B cell (primary cell): ENCODE measurements around the gene TMEM63A.

Source experiments
- EZH2 ChIP-seq: IDR thresholded peaks from 2 replicates; pipeline ENCODE4 v1.6.1; 2012; ENCODE audit warnings: borderline replicate concordance, low read depth, mild to moderate bottlenecking, moderate library complexity, low read length; ENCODE audit not compliant: insufficient read depth, poor library complexity, severe bottlenecking
- TF ChIP-seq, protein P1 (sequence below): fragments of 200-600 bp; IDR thresholded peaks from one replicate; pipeline ENCODE4 v1.8.0; 2022; ENCODE audit warnings: antibody characterized with exemption, mild to moderate bottlenecking

- TF ChIP-seq, protein P1, sequence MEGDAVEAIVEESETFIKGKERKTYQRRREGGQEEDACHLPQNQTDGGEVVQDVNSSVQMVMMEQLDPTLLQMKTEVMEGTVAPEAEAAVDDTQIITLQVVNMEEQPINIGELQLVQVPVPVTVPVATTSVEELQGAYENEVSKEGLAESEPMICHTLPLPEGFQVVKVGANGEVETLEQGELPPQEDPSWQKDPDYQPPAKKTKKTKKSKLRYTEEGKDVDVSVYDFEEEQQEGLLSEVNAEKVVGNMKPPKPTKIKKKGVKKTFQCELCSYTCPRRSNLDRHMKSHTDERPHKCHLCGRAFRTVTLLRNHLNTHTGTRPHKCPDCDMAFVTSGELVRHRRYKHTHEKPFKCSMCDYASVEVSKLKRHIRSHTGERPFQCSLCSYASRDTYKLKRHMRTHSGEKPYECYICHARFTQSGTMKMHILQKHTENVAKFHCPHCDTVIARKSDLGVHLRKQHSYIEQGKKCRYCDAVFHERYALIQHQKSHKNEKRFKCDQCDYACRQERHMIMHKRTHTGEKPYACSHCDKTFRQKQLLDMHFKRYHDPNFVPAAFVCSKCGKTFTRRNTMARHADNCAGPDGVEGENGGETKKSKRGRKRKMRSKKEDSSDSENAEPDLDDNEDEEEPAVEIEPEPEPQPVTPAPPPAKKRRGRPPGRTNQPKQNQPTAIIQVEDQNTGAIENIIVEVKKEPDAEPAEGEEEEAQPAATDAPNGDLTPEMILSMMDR: no peak
- TF ChIP-seq EZH2: no peak
Observed at GRCh38 chr1:225825607-225826007, 56.6 kb downstream of the TMEM63A start.
